GM19468 (cell line): Measurements from ENCODE around the gene WDR77.

Source experiments
- ATAC-seq: cut with Tn5 transposase; IDR thresholded peaks from one replicate; pipeline ENCODE4 v1.9.1; 2021; ENCODE audit warnings: mild to moderate bottlenecking, moderate library complexity, moderate number of reproducible peaks; ENCODE audit not compliant: unreplicated experiment; ENCODE audit errors: extremely low read depth

Gene WDR77

DNA sequence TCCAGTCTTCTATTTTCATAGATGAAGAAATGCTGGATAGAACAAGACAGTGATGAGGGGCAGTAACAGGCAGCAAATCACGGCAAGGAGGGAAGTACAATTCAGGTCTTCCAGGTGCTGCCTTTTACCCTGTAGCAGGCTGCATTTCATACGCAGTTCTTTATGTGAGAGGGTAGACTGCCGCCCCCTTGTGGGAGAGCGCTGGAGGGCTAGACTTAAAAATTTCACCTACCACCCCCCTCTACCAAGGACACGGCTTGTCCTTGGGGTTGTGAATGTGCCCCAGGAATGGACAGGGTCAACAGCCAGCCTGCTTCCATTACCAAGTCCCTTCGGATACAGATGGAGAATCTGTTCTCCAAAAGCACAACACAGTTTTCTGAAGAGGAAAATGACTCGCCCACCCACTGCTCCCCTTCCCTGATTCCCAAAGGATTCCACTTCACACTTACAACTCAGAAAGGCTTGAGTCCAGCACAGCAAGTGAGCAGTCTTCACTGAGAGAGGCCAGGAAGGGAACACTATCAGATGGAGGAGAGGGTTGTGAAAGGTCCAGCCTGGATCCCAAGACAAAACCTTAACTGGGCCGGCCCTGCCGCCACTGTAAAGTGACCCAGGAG lies 7.4 kb downstream of the WDR77 start:
- no peak for ATAC-seq

DNA sequence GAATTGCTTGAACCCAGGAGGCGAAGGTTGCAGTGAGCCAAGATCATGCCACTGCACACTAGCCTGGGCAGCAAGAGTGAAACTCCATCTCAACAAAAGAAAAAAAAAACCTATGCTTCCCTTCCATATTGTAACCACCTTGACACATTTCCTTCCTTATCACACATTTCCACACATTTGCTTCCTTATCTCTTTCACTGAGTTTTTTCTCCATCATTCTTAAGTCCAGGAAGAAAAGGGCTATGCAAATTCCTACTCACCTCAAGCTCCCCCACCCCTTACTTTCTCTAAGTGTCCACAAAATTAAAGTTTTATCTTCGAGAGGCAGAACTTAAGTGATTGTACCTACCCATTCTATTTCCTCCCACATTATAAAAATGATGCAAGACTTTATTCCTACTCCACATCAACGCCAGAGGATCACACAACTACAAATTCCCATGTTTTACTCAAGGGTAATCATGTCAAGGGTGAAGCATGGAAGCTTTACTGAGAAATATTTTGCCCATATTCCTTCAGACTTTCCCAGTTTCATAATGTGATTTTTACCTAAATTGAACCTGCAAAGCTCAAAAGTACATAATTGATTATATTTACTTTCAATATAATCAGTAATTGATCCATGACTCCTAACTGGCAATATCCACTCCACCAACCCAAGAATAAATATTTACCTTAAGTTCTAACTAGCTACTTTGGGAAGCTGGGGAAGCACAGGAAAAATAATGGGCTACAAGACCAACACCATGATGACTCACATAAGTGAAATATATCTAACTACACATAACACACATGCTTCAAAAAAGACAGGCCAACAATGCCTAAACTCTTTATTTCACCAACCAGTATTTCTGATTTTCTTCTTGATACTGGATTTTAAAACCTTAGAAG lies 9.3 kb downstream of the WDR77 start:
- no peak for ATAC-seq

DNA sequence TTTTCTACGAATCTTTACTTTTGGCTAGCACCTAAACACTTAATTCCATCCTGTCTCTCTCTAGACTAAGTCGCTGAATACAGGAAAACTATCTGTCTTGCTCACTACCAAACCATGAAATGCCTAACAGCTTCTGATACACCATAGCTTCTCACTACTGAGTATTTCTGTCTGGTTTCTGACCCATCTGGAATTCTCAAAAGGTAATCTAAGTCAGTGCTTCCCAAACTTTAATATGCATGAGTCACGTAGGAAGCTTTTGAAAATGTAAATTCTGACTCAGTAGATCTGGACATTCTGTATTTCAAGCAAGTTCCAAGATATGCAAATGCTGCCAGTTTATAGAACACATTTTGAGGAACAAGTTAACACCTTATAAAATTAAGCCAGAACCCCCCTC lies 12.3 kb downstream of the WDR77 start:
- no peak for ATAC-seq

DNA sequence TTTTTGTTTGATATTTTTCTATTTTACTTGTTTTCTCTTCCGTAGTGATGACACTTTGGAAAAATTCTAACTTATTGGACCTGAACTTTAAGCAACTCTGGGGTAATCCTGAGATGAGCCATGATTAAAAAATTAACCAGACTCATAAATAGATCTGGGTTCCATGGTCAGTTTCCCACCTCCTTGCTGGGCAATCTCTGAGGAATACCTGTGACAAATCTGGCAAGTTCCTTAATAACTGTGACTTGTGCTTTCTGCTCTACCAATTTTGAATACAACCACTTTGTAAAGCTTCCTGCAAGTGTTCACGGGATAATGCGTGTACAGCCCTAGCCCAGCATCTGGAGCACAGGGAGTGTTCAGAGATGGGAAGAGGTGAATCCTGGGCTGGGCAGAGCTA lies 24.8 kb downstream of the WDR77 start:
- no peak for ATAC-seq

DNA sequence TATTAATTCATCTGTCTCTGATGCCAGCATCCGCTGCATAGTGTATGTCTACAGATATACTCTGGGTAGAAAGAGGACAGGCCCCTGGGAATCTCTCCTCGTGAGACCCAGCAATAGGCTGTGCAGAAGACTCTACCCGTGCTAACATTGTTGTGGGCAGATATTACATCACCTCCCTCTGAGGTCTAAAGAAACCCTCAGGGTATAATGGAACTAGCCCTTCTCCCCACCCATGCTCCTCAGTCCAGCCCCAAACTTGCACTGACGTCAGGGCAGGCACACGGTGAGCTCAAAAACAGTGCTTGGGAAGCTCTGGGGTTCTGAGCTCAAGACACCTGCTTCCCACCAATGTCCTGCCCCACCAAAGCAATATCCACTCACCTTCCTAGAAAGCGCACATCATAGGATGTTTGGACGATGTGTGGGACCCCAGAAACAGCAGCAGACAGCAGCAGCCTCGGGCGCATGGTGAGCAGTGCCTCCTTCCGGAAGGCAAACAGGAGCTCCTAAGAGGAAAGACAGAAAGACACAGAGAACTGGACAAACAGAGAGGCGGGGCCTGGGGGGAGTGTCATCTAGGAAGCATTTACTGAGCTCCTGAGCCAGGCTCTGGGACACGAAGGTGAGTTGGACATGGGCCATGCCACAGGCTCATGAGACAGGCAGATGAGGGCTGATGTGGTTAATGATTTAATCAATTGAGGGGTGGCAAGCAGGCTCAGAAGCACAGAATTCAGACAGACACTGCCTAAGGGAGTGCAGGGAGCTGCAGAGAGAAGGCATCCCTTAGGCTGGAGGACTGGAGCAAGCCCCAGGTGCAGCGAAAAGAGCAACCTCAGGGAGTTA lies 26.3 kb downstream of the WDR77 start:
- no peak for ATAC-seq

DNA sequence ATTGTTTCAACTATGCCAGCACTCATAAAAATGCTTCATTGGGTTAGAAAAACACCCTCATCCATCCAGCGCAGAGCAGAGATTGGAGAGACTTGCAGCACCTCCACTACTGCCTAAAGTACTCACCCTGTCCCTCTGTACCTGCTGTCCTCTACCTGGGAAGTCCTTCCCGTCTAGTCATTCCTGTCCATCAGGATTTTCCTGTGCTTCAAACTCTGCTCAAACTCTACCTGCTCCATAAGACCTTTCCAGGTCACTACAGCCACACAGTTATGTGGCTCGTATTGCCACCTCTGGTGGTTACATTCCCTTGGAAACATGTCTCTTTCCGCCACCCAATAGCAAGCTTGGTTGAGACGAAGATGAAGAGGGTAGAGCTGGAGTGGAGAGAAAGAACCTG lies 28.7 kb downstream of the WDR77 start:
- no peak for ATAC-seq

DNA sequence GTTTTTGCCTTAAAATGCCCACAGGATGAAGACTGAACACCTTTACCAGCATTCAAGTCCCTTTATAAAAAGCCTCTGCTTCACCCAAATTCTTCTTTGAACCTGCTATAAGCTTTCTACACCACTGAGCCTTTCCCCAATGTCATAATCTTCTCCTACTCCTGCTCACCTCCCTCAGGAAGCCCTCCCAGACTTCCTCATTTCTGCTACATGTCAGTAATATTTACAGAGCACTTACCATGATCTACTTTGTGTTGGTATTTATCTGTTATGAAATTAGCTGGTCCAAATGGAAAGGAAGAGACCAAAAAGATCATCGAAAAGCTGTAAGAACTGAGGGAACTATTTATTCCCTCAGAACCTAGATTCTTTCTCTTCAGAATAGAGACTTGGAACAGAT lies 30.0 kb downstream of the WDR77 start:
- ATAC-seq = no peak

DNA sequence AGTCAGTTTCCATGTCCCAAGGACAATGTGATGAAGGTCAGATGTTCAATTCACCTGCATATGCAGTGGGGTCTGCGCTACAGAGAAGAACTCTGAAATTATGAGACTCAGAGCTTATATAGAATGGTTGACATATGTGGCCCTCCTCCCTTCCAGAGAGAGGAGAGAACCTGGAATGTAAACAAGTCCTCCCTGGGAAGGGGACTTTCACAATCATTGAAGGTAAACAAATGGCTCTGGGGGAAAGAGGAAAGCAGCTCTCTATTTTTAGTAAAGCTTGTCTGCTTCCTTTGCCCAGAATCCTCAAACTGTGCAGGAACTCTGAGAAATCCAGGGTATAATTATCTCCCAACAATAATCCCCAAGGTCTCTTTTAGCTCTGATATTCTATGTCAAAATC lies 31.3 kb downstream of the WDR77 start:
- no peak for ATAC-seq

DNA sequence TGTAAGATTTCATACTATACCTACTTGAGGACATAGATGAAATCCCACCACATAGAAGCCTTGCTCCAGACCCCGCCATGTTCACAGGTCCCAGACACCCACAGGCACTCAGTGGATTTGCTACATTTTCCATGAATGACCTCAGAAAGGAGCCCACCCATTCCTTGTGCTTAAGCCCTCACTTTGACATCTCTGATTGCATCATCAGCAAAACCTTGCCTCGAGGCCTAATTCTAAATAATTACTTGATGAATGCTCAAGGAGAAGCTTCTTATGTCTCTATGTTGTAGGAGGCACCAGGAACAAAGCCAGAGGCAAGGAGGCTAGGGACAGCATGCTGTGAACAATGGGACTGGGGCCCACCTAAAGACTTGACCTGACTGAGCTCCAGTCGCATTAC lies 33.6 kb downstream of the WDR77 start:
- no peak for ATAC-seq

DNA sequence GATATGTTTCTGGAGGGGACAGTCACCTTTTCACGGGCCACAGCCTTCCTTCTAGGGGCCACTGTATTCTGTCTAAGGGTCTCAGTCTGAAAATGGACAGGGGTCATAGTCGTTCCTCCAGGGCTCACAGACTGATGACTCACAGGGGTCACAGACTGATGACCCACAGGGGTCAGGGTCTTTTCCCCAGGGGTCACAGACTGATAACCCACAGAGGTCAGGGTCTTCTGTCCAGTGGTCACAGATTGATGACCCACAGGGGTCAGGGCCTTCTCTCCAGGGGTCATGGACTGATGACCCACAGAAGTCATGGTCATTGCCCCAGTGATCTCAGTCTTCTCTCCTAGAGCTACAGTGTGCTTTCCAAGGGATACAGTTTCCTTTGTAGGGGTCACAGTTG lies 34.3 kb downstream of the WDR77 start:
- ATAC-seq = no peak

DNA sequence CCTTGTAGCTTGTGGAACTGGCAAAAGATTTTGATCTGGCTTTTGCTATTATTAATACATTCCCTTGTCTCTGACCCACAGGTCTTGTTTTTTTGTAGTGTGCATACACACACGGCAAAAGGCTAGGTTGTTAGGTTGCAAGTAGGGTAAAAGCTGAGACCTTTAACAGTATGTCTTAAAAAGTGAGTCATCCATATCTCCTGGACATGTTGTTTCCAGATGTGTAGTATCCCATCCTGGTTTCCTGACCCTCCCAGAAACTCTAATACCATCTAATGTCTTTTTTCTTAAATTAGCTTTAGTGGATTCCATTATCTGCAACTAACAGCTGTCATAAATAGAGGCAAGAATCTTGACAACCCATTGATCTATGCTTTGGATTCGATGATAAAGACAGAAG lies 36.2 kb downstream of the WDR77 start:
- ATAC-seq = no peak

DNA sequence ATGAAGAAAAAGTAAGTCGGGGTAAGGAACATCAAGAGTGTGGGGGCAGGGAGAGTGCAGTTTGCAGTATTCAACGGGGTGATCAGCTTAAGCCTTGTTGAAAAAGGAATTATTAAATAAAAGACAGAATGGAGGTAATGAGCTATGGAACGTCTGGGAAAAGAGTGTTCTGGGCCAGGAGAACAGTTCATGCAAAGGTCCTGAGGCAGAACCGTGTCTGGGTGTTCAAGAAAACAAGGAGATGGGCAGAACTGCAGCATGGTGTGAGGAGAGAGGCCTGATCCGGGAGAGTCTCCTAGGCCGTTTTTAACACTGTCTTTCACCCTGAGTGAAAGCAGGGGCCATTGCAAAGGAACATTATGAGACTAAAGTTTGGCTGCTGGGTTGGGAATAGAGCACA lies 41.8 kb downstream of the WDR77 start:
- ATAC-seq = no peak

DNA sequence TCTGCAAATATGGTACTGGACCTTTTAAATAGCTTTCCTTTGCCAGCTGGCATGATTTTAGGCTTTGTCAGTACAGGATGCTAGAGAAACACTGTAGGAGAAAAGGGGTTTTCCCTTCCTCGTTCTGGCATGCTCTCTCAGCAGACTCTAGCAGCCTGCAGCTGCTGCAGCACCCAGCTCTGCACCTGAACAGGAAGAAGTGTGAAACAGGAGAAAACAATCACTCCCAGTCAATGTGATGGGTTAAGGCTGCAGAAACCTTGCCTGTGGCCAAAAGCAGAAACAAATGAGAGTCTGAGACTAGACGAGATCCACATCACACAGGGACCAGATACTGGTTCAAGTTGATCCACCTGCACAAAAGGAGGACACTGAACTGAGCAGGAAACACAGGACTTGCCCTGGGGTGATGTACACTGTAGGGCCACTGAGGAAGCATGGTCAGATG lies 42.7 kb downstream of the WDR77 start:
- peak; percentile 85 for ATAC-seq

DNA sequence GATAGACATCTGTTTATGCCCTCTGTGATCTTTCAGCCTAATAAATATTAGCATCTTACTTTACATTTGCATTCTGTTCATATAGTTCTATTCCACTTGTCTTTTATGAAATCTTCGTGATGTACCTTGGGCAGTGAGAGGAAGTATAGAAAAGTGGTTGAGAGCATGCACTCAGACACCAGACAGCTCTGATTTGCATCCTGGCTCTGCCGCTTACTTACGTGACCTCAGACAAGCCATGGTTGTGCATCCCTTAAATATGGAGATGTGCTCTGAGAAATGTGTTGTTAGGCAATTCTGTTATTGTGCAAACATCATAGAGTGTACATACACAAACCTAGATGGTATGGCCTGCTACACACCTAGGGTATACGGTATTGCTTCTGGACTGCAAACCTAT lies 44.5 kb downstream of the WDR77 start:
- no peak for ATAC-seq

DNA sequence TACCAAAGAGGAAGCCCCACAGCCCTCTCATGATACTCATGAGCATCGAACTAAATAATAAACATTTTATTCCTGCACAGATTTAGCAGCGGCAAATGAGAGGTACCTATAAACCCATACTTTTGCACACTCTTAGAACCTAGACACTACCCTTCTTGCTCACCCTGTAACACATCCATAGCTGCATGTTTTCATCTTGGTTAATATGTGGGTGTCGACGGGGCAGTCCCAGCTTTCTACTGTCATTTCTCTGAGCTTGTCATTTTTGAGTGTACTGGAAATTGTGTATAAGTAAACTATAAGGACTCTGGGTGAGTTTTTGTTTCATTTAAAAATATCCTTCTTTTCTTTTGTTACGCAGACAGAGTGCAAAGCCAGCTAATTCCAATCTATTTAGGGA lies 47.0 kb downstream of the WDR77 start:
- ATAC-seq = no peak

DNA sequence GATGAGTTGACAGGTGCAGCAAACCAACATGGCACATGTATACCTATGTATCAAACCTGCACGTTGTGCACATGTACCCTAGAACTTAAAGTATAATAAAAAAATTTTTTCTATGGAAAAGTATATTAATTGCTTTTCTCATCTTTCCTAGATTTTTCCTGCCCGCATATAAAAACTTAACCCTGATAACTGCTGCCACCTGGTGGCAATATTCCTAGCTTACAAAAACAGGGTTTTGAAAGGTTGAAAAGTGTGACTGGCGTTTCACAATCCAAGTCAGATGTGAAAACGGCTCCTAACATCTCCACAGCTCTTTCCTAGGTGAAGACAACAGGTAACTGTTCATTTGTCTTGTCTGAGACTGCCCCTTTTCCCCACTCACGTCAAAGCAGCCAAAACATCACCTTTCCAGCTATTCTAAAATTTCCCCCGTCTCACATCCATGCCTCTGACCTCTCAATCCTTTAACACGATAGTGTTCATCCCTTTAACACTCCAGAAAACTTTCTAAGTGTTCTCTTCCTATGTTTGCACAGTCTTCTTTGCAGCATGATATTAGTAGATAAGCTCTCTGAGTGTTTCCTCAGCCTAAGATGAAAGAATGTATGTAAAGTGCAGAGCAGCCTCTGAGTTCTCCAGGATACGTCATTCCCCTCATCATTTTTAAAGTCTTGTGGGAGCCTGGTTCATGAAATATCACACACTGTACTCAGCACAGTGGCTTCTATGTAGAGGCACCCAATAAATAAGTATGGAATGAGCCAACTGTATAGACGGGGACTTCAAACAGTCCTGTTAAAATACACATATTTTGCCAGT lies 49.1 kb downstream of the WDR77 start:
- ATAC-seq = no peak

DNA sequence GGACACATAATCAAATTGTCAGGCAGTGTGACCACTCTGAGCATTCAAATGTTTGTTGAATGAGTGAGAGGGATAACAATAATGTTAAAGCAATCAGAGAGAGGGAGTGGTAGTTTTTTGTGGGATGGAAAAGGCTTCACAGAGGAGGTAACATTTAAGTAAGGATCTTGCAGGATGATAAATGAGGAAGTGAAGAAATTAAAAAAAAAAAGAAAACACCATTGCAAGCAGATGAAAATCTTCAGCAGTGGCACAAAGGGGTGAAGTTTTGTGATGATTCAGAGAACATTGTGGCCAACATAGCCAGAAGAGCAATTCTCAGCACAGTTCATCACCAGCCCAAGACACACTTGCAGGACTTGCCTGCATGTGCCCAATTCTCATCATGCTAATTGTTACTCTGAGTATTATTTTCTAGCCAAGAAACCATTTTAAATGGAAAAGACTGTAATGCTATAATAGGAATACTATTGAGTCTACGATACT lies 56.6 kb downstream of the WDR77 start:
- no peak for ATAC-seq

DNA sequence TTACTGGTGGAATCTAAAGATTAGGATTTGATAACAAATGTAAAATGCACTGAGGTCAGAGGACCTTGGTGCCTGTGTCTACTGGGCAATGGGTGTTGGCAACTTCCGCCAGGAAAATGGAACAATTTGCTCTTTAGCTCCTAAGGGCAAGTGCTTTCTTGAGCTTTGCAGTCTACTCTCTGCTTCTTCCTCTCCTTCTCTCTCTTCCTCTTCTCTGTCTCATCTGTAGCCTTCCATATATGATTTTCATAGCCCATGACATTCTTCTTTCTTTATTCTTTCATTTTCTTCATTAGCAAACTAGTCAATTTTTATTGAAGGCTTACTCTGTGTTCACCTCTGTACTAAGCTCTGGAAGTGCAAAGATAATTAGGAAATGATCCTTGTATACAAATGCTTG lies 57.0 kb downstream of the WDR77 start:
- ATAC-seq = no peak
